ENCODE measurements around the gene PTPN13. TPM values are rescaled to one million over a fixed set of nuclear protein-coding genes. Genes with fewer than 3 reads are reported as not detected.

Gene PTPN13, protein sequence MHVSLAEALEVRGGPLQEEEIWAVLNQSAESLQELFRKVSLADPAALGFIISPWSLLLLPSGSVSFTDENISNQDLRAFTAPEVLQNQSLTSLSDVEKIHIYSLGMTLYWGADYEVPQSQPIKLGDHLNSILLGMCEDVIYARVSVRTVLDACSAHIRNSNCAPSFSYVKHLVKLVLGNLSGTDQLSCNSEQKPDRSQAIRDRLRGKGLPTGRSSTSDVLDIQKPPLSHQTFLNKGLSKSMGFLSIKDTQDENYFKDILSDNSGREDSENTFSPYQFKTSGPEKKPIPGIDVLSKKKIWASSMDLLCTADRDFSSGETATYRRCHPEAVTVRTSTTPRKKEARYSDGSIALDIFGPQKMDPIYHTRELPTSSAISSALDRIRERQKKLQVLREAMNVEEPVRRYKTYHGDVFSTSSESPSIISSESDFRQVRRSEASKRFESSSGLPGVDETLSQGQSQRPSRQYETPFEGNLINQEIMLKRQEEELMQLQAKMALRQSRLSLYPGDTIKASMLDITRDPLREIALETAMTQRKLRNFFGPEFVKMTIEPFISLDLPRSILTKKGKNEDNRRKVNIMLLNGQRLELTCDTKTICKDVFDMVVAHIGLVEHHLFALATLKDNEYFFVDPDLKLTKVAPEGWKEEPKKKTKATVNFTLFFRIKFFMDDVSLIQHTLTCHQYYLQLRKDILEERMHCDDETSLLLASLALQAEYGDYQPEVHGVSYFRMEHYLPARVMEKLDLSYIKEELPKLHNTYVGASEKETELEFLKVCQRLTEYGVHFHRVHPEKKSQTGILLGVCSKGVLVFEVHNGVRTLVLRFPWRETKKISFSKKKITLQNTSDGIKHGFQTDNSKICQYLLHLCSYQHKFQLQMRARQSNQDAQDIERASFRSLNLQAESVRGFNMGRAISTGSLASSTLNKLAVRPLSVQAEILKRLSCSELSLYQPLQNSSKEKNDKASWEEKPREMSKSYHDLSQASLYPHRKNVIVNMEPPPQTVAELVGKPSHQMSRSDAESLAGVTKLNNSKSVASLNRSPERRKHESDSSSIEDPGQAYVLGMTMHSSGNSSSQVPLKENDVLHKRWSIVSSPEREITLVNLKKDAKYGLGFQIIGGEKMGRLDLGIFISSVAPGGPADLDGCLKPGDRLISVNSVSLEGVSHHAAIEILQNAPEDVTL (N-terminal part only)
- 1 to 10 TPM; 4.7 to 5.3 TPM for total RNA-seq

DNA sequence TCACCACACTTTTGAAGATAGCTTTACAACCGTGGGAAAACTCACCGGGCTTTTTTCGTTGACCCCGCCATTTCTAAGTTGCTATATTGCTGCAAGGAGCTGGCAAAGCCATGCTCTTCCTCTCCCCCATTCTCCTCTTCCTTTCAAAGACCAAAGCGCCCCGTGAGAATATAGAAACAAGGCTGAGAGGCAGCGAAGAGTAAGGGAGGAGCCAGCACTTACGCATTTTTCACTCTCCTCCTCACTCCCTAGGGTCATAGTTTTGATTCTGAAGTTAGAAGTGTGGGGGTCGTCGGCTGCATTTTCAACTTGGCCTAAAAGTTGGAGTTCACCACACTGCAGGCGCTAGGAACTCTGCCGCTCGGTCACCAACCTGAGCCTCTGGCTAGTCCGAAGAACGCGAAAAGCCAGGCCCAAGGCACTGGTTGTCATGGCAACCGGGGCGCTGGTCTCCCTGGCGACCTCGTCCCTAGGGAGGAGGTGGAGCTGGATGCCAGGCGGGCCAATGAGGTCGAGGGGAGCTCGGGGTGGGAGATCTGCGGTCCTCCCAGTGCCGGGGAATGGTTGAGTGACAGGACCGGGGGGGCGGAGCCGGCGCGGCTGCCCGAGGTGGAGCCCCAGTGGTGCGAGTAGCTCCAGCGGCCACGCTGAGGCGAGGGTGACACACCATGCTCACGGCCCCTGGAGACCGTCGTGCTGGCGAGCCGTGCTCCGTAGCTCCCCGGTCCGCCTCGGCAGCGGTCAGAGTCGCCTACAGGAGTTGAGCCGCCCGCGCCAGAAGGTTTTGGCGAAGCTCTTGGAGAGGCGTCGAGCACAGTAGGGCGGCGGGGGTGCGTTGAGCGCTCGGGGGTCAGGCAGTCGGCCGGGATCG lies at the start of gene PTPN13:
TSS of gene PTPN13 (plus strand) at position 628 of the 871 bp plus-strand sequence. CDS start 40,942 bp downstream, outside the sequence.
- CTCF ChIA-PET, result interaction anchor here (0.7 to 4.0 kb wide), 6 partner anchors 10 to 305 kb away, joined by 3 to 22 read pairs (median 6); no protein-coding TSS in a partner anchor
- POLR2A ChIA-PET, result interaction anchor here (1.2 to 2.2 kb wide), 6 partner anchors 12 to 52 kb away, joined by 3 to 10 read pairs (median 4); no protein-coding TSS in a partner anchor
- H3K27me3 Mint-ChIP-seq, result peaks cover 49% of the 10 kb centered on the region

DNA sequence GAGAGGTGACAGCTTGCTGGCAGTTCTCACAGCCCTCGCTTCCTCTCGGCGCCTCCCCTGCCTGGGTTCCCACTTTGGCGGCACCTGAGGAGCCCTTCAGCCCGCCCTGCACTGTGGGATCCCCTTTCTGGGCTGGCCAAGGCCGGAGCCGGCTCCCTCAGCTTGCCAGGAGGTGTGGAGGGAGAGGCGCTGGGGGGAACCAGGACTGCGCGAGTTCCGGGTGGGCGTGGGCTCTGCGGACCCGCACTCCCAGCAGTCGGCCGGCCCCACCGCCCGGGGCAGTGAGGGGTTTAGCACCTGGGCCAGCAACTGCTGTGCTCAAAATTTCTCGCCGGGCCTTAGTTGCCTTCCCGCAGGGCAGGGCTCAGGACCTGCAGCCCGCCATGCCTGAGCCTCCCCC lies 47.0 kb upstream of the PTPN13 start:
- ChIA-PET CTCF (interaction anchor here (1.0 kb wide), 1 partner anchor 51 kb away, joined by 3 read pairs; no protein-coding TSS in a partner anchor), POLR2A (no interaction called here)
- Mint-ChIP-seq H3K27me3 (peaks cover under 1% of the 10 kb centered on the region), H3K9me3 (peaks cover 6% of the 10 kb centered on the region), H3K36me3 (ENCODE audit: low read depth) (peaks cover 10% of the 10 kb centered on the region), H3K4me1 (peaks cover 34% of the 10 kb centered on the region), H3K27ac (no peak overlapping the region), H3K4me3 (no peak overlapping the region)
- DNase-seq, result no peak

More for the DNA sequence above, at the start of gene PTPN13:
- DNase-seq, result peak; percentile 78
- H3K4me1 Mint-ChIP-seq, result peaks cover 20% of the 10 kb centered on the region
- H3K9me3 Mint-ChIP-seq, result no peaks in the 10 kb centered on the region
- H3K36me3 Mint-ChIP-seq (ENCODE audit: low read depth), result no peaks in the 10 kb centered on the region
- peak within 1 kb of the TSS; percentile 74 for H3K4me3 Mint-ChIP-seq
- peak within 1 kb of the TSS; percentile 63 for H3K27ac Mint-ChIP-seq

DNA sequence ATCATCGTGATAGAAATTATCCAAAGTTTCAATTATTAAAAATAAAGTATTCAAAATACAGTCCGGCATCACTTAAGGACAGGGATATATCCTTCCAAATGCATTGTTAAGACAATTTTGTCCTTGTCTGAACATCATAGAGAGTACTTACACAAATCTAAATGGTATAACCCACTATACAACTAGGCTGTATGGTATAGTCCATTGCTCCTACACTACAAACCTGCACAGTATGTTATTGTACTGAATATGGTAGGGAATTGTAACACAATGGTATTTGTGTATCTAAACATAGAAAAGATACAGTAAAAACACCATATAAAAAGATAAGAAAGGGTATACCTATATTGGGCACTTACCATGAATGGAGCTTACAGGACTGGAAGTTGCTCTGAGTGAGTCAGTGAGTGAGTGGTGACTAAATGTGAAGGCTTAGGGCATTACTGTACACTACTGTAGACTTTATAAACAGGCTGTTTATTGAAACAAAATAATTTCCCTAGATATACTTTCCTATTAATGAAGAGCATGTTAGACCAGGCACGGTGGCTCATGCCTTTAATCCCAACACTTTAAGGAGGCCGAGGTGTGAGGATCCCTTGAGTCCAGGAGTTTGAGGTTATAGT lies 44.8 kb upstream of the PTPN13 start:
- Mint-ChIP-seq H3K27ac (no peak overlapping the region), H3K4me1 (peaks cover 17% of the 10 kb centered on the region), H3K36me3 (ENCODE audit: low read depth) (peaks cover 10% of the 10 kb centered on the region), H3K27me3 (peaks cover 9% of the 10 kb centered on the region), H3K4me3 (no peak overlapping the region), H3K9me3 (peaks cover 6% of the 10 kb centered on the region)
- no peak for DNase-seq
- CTCF ChIA-PET, result interaction anchor here (0.6 kb wide), 1 partner anchor 45 kb away, joined by 3 read pairs; the partner anchor contains the start of gene PTPN13
- POLR2A ChIA-PET, result no interaction called here

DNA sequence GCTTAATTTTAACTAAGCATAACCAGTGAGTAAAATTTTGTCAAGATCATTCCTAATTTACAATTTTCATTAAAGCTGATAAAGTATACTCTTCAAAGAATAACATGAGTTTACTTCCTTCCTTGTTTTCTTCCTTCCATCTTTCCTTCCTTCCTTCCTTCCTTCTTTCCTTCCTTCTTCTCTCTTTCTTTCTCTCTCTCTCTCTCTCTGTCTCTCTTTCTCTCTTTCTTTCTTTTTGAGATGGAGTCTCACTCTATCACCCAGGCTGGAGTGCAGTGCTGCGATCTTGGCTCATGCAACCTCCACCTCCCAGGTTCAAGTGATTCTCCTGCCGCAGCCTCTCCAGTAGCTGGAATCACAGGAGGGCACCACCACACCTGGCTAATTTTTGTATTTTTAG lies 42.7 kb upstream of the PTPN13 start:
- peaks cover 11% of the 10 kb centered on the region for H3K4me1 Mint-ChIP-seq
- no peaks in the 10 kb centered on the region for H3K36me3 Mint-ChIP-seq (ENCODE audit: low read depth)
- no peaks in the 10 kb centered on the region for H3K9me3 Mint-ChIP-seq
- H3K27ac Mint-ChIP-seq, result no peak overlapping the region
- DNase-seq, result no peak
- peaks cover 14% of the 10 kb centered on the region for H3K27me3 Mint-ChIP-seq
- no peak overlapping the region for H3K4me3 Mint-ChIP-seq
- ChIA-PET POLR2A (no interaction called here), CTCF (interaction anchor here (1.1 kb wide), 1 partner anchor 53 kb away, joined by 3 read pairs; no protein-coding TSS in a partner anchor)

DNA sequence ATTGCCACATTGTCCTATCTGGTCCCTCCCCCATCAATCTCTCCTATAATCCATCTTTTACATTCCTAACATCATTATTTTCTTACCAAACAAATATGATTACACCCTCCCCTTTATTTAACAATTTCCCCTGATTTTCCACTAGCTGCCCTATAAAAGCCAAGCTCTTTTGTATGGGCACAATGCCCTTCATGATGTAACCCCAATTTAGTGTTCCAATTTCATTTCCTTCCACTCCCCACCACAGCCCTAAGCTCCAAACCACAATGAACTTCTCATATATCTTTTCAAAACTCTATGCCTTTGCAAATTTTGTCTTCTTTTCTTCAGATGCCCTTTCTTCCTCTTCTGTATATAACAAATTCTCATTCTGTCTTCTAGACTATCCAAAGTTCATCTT lies 39.5 kb upstream of the PTPN13 start:
- ChIA-PET POLR2A (interaction anchor here (1.1 to 1.3 kb wide), 3 partner anchors 9 to 40 kb away, joined by 3 to 5 read pairs (median 5); partner anchors contain the start of gene PTPN13), CTCF (no interaction called here)
- H3K27ac Mint-ChIP-seq, result no peak overlapping the region
- H3K9me3 Mint-ChIP-seq, result no peaks in the 10 kb centered on the region
- H3K36me3 Mint-ChIP-seq (ENCODE audit: low read depth), result no peaks in the 10 kb centered on the region
- H3K4me1 Mint-ChIP-seq, result peaks cover 16% of the 10 kb centered on the region
- H3K4me3 Mint-ChIP-seq, result no peak overlapping the region
- no peak for DNase-seq
- peaks cover 16% of the 10 kb centered on the region for H3K27me3 Mint-ChIP-seq

DNA sequence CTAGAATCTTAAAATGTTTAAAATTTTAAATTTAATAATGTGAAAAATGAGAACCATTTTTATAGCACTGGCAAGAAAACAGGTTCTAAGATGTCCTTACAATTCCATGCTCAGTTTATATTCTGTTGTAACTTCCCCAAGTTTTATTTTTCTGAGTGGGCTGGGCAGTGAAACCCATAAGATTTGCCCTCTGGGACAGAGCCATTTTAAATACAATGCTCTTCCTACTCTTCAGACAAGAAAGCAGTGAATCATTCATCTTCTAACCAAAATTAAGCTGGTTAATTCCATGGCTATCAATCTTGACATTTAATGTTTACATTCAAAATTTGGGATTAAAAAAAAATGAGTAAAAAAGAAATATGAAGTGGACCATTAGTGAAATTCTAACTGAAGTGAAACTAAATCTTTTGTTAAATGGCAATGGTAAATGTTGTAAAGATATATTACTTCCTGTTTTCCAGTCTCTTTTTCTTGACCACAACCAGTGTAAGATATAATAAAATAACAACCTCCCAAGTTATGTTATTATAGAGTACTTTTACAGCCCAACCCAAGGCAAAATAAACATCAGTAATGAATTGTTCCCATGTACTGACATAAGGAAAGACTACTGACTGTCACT lies 37.2 kb upstream of the PTPN13 start:
- H3K27me3 Mint-ChIP-seq, result peaks cover 16% of the 10 kb centered on the region
- ChIA-PET POLR2A (no interaction called here), CTCF (interaction anchor here (1.0 kb wide), 1 partner anchor 97 kb away, joined by 3 read pairs; no protein-coding TSS in a partner anchor)
- H3K4me3 Mint-ChIP-seq, result no peak overlapping the region
- DNase-seq, result no peak
- no peak overlapping the region for H3K27ac Mint-ChIP-seq
- H3K9me3 Mint-ChIP-seq, result no peaks in the 10 kb centered on the region
- peaks cover 16% of the 10 kb centered on the region for H3K4me1 Mint-ChIP-seq
- no peaks in the 10 kb centered on the region for H3K36me3 Mint-ChIP-seq (ENCODE audit: low read depth)

DNA sequence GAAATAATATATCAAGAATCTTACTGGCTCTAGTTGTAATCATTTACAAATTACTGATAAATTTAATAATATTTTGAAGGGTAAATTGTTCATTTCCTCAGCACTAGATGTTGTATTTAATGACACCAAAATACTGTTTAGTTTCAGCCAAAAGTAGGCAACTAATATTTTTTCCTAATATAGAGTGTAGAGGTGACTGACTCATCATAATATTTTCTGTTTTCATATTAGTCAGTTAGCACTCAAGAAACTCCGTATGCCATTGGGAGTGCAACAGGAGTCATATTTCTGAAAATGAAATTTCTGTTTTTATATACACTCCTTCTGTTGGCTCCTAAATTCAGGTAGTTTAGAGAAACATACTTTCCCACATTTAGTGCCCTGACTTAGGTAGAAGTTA lies 36.6 kb upstream of the PTPN13 start:
- Mint-ChIP-seq H3K4me1 (peaks cover 16% of the 10 kb centered on the region), H3K27ac (no peak overlapping the region), H3K9me3 (no peaks in the 10 kb centered on the region), H3K36me3 (ENCODE audit: low read depth) (no peaks in the 10 kb centered on the region), H3K27me3 (peaks cover 14% of the 10 kb centered on the region), H3K4me3 (no peak overlapping the region)
- ChIA-PET POLR2A (no interaction called here), CTCF (interaction anchor here (1.0 kb wide), 1 partner anchor 96 kb away, joined by 3 read pairs; no protein-coding TSS in a partner anchor)
- no peak for DNase-seq

DNA sequence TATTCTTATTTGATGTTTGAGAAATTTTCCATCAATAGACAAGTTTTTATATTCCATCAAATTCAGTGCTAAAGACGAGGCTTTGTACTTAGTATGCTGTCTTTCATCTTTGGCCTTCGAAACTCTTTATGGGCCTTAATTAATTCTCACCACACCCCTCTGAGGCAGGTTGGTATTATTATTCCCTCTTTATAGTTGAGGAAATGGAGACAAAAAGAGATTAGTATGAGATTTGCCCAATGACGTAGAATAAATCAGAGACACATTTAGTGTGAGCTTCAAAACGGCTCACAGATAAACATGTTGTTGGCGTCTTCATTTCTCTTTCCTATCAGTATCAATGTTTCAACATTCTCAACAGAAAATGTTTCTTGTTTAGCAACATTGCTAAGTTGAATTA lies 35.9 kb upstream of the PTPN13 start:
- no peak for DNase-seq
- Mint-ChIP-seq H3K27ac (no peak overlapping the region), H3K4me1 (peaks cover 16% of the 10 kb centered on the region)

DNA sequence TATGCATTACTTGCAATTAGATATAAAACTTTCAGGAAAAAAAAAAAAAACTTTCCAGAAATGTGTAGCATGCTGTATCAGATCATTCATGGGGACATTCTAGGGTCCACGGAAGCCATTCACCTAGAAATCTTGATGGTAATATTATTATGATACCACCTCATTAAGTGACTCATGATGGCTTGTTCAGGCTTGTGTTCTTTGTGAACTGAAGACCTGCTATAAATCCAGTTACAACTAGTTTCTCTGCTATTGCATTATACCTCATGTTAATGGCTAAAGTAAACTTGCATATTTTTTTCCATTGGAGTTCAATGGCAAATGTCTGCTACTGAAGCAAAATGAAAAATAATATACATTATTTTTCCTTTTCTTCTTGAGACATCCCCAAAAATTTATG lies 35.3 kb upstream of the PTPN13 start:
- no peak overlapping the region for H3K4me3 Mint-ChIP-seq
- H3K36me3 Mint-ChIP-seq (ENCODE audit: low read depth), result no peaks in the 10 kb centered on the region
- CTCF ChIA-PET, result no interaction called here
- peaks cover 8% of the 10 kb centered on the region for H3K27me3 Mint-ChIP-seq
- POLR2A ChIA-PET, result no interaction called here
- peaks cover 16% of the 10 kb centered on the region for H3K4me1 Mint-ChIP-seq
- no peaks in the 10 kb centered on the region for H3K9me3 Mint-ChIP-seq
- DNase-seq, result no peak
- no peak overlapping the region for H3K27ac Mint-ChIP-seq

More for the DNA sequence above, 35.9 kb upstream of the PTPN13 start:
- Mint-ChIP-seq H3K9me3 (no peaks in the 10 kb centered on the region), H3K36me3 (ENCODE audit: low read depth) (no peaks in the 10 kb centered on the region), H3K27me3 (peaks cover 9% of the 10 kb centered on the region), H3K4me3 (no peak overlapping the region)
- CTCF ChIA-PET, result no interaction called here
- POLR2A ChIA-PET, result no interaction called here

DNA sequence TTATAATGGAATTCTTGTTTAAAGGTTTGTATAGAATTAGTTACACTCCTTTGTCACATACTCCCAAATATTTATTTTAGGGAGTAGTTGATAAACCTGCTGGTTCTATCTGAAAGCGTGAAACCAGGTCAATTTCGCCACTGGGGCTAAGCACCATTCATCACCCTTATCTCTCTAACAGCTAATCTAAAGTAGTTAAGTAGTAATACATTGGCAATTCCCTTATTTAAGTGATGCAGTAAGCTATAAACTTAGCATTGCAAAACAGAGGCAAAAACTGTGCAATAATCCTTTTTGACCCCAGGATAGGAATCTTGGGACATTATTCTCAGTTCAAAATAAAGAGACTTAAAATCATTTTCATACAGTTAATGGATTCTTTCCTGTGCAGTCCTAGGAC lies 33.7 kb upstream of the PTPN13 start:
- peaks cover 7% of the 10 kb centered on the region for H3K4me1 Mint-ChIP-seq
- no peak overlapping the region for H3K27ac Mint-ChIP-seq
- H3K4me3 Mint-ChIP-seq, result no peak overlapping the region
- DNase-seq, result no peak
- ChIA-PET CTCF (no interaction called here), POLR2A (no interaction called here)
- H3K27me3 Mint-ChIP-seq, result peaks cover 2% of the 10 kb centered on the region
- H3K9me3 Mint-ChIP-seq, result no peaks in the 10 kb centered on the region
- H3K36me3 Mint-ChIP-seq (ENCODE audit: low read depth), result no peaks in the 10 kb centered on the region

DNA sequence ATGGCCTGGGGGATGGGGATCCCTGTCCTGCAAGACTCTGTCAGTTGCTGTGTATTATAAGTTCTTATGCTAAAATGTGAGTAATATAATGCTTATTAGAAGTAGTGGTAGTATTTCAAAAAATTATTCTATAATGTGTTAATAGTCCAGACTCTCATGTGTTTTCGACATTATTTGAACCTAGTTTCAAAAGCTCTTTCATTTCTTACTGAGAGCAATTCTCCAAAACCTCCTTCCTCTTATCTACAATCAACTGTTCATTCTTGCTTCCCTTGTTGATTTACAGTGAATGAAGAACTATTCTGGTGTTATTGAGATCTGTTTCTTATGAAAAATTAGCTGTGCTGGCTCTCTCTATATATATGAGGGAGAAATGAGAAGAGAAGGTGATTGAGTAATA lies 32.9 kb upstream of the PTPN13 start:
- Mint-ChIP-seq H3K36me3 (ENCODE audit: low read depth) (no peaks in the 10 kb centered on the region), H3K4me3 (no peak overlapping the region), H3K9me3 (no peaks in the 10 kb centered on the region), H3K27me3 (peaks cover 2% of the 10 kb centered on the region), H3K27ac (no peak overlapping the region), H3K4me1 (peaks cover 7% of the 10 kb centered on the region)
- ChIA-PET CTCF (interaction anchor here (1.9 kb wide), 1 partner anchor 12 kb away, joined by 3 read pairs; no protein-coding TSS in a partner anchor), POLR2A (no interaction called here)
- DNase-seq, result no peak

Data from activated CD4-positive, alpha-beta memory T cell treated with anti-CD3 and anti-CD28 coated beads, Interleukin-2, amount 10 ng/mL, durations not matched to agents 7 days and 5 days (primary cell).